ENCODE data around the gene C19orf38.

C19orf38 gene

GRCh38 chr19:10828981-10829821 is 19.0 kb upstream of the C19orf38 start:
- peaks cover 11 to 28% (median 20%) of the 10 kb centered on the region in 10 experiments for H3K4me1 ChIP-seq
- peaks cover 96 to 100% (median 100%) of the 10 kb centered on the region in 11 experiments for H3K36me3 ChIP-seq
- TF ChIP-seq Cebpa-rat (IDR thresholded peaks at IDR 0.05): no peak
- H3K4me3 ChIP-seq: no peak overlapping the region
- H3K9ac ChIP-seq: peak overlapping the region in 2 of 11 experiments; percentile 15 to 30; a peak in 4 of 22 replicates
- no peak overlapping the region for H3K4me2 ChIP-seq
- peak overlapping the region in 5 of 11 experiments; percentile 1 to 45 (median 20); a peak in 5 of 22 replicates for H3K27ac ChIP-seq
- H4K20me1 ChIP-seq: peaks cover 24 to 95% (median 77%) of the 10 kb centered on the region in 11 experiments; a peak in 21 of 22 replicates
- H3K9me3 ChIP-seq (replicated peaks in 1 of 11): no peaks in the 10 kb centered on the region
- no peaks in the 10 kb centered on the region for H3K27me3 ChIP-seq

GRCh38 chr19:10829967-10830366 is 18.2 kb upstream of the C19orf38 start:
- Histone ChIP-seq H3K36me3 (peaks cover 90 to 100% (median 97%) of the 10 kb centered on the region in 11 experiments), H4K20me1 (peaks cover 28 to 95% (median 78%) of the 10 kb centered on the region in 11 experiments; a peak in 21 of 22 replicates), H3K4me1 (peaks cover 11 to 22% (median 18%) of the 10 kb centered on the region in 10 experiments)

GRCh38 chr19:10830370-10830769 is 17.8 kb upstream of the C19orf38 start:
- Histone ChIP-seq H3K4me3 (no peak overlapping the region), H3K36me3 (peaks cover 86 to 100% (median 96%) of the 10 kb centered on the region in 11 experiments), H3K27me3 (no peaks in the 10 kb centered on the region), H3K9me3 (replicated peaks in 1 of 11) (no peaks in the 10 kb centered on the region), H3K9ac (peak overlapping the region in 1 of 11 experiments; percentile 30; a peak in 2 of 22 replicates), H3K4me2 (no peak overlapping the region), H3K27ac (0 out of 22 replicates have a peak overlapping the region, but pooled peaks of 1 of the 11 experiments have one; percentile 4), H4K20me1 (peaks cover 32 to 95% (median 80%) of the 10 kb centered on the region in 11 experiments; a peak in 21 of 22 replicates), H3K4me1 (peaks cover 8 to 23% (median 19%) of the 10 kb centered on the region in 10 experiments)
- TF ChIP-seq Cebpa-rat (IDR thresholded peaks at IDR 0.05): no peak

More at GRCh38 chr19:10829967-10830366, 18.2 kb upstream of the C19orf38 start:
- Histone ChIP-seq H3K9ac (peak overlapping the region in 1 of 11 experiments; percentile 30; a peak in 2 of 22 replicates), H3K27me3 (no peaks in the 10 kb centered on the region), H3K9me3 (replicated peaks in 1 of 11) (no peaks in the 10 kb centered on the region), H3K4me3 (no peak overlapping the region), H3K4me2 (no peak overlapping the region), H3K27ac (peak overlapping the region in 3 of 11 experiments; percentile 20 to 34 (median 23); a peak in 2 of 22 replicates)
- no peak for TF ChIP-seq Cebpa-rat (IDR thresholded peaks at IDR 0.05)

GRCh38 chr19:10830931-10831779 is 17.1 kb upstream of the C19orf38 start:
- H3K36me3 ChIP-seq: peaks cover 78 to 93% (median 89%) of the 10 kb centered on the region in 11 experiments
- H4K20me1 ChIP-seq: peaks cover 30 to 88% (median 73%) of the 10 kb centered on the region in 11 experiments; a peak in 21 of 22 replicates
- TF ChIP-seq Cebpa-rat (IDR thresholded peaks at IDR 0.05): no peak
- peak overlapping the region in 2 of 11 experiments; percentile 3 to 37; a peak in 1 of 22 replicates for H3K9ac ChIP-seq
- no peak overlapping the region for H3K4me2 ChIP-seq
- H3K4me1 ChIP-seq: peaks cover under 1 to 16% (median 11%) of the 10 kb centered on the region in 10 experiments; a peak in 19 of 20 replicates
- no peaks in the 10 kb centered on the region for H3K9me3 ChIP-seq (replicated peaks in 1 of 11)
- peak overlapping the region in 2 of 11 experiments; percentile 2 to 5; a peak in 2 of 22 replicates for H3K27ac ChIP-seq
- no peaks in the 10 kb centered on the region for H3K27me3 ChIP-seq
- H3K4me3 ChIP-seq: no peak overlapping the region

- peaks cover 67 to 82% (median 78%) of the 10 kb centered on the region in 11 experiments for H3K36me3 ChIP-seq
Observed at GRCh38 chr19:10831987-10832938, 16.0 kb upstream of the C19orf38 start.

GRCh38 chr19:10832939-10833296 is 15.3 kb upstream of the C19orf38 start:
- H3K27me3 ChIP-seq: no peaks in the 10 kb centered on the region
- H3K4me1 ChIP-seq: peaks cover 7 to 17% (median 14%) of the 10 kb centered on the region in 10 experiments; a peak in 17 of 20 replicates
- H4K20me1 ChIP-seq: peaks cover 24 to 74% (median 65%) of the 10 kb centered on the region in 11 experiments; a peak in 21 of 22 replicates
- H3K27ac ChIP-seq: peak overlapping the region in 1 of 11 experiments; percentile 4; a peak in 1 of 22 replicates
- H3K4me3 ChIP-seq: no peak overlapping the region
- TF ChIP-seq Cebpa-rat (IDR thresholded peaks at IDR 0.05): no peak
- H3K9ac ChIP-seq: peak overlapping the region in 2 of 11 experiments; percentile 14 to 23; a peak in 1 of 22 replicates
- H3K4me2 ChIP-seq: no peak overlapping the region
- H3K36me3 ChIP-seq: peaks cover 60 to 75% (median 71%) of the 10 kb centered on the region in 11 experiments
- peaks cover 6 to 15% (median 11%) of the 10 kb centered on the region in 11 experiments; a peak in 18 of 22 replicates for H3K9me3 ChIP-seq (replicated peaks in 1 of 11)

More at GRCh38 chr19:10831987-10832938, 16.0 kb upstream of the C19orf38 start:
- H4K20me1 ChIP-seq: peaks cover 24 to 80% (median 65%) of the 10 kb centered on the region in 11 experiments; a peak in 21 of 22 replicates
- no peak for TF ChIP-seq Cebpa-rat (IDR thresholded peaks at IDR 0.05)
- H3K9ac ChIP-seq: peak overlapping the region in 3 of 11 experiments; percentile 2 to 37 (median 23); a peak in 2 of 22 replicates
- no peak overlapping the region for H3K4me2 ChIP-seq
- H3K4me3 ChIP-seq: no peak overlapping the region
- no peaks in the 10 kb centered on the region for H3K27me3 ChIP-seq
- H3K9me3 ChIP-seq (replicated peaks in 1 of 11): peaks cover 6 to 9% (median 8%) of the 10 kb centered on the region in 11 experiments; a peak in 18 of 22 replicates
- H3K27ac ChIP-seq: no peak overlapping the region; a peak in 1 of 22 replicates
- peaks cover 7 to 17% (median 14%) of the 10 kb centered on the region in 10 experiments; a peak in 17 of 20 replicates for H3K4me1 ChIP-seq

- Histone ChIP-seq H3K4me3 (peak overlapping the region in 9 of 10 experiments; percentile 8 to 79 (median 67); a peak in 14 of 20 replicates), H3K9me3 (replicated peaks in 1 of 11) (peaks cover 14 to 38% (median 29%) of the 10 kb centered on the region in 11 experiments; a peak in 20 of 22 replicates), H3K4me2 (peak overlapping the region in 10 of 11 experiments; percentile 3 to 64 (median 42); a peak in 17 of 22 replicates), H3K27me3 (no peaks in the 10 kb centered on the region), H4K20me1 (peaks cover 16 to 51% (median 46%) of the 10 kb centered on the region in 11 experiments; a peak in 21 of 22 replicates), H3K27ac (peak overlapping the region in 8 of 11 experiments; percentile 1 to 98 (median 68); a peak in 12 of 22 replicates), H3K36me3 (peaks cover 37 to 52% (median 48%) of the 10 kb centered on the region in 11 experiments), H3K4me1 (peaks cover 7 to 17% (median 14%) of the 10 kb centered on the region in 10 experiments; a peak in 17 of 20 replicates), H3K9ac (peak overlapping the region in 4 of 11 experiments; percentile 18 to 93 (median 58); a peak in 5 of 22 replicates)
- TF ChIP-seq Cebpa-rat (IDR thresholded peaks at IDR 0.05): no peak
Observed at GRCh38 chr19:10835089-10835753, 13.0 kb upstream of the C19orf38 start.

Measured in BLaER1 treated with 17β-estradiol and CSF1 and Interleukin-3, amounts not matched to agents 10 nM and 100 nM (cell line).